Activated T-cell treated with anti-CD3 and anti-CD28 coated beads, Interleukin-2, amount 50 U/mL, for 72 hours (primary cell): ENCODE measurements around the gene RPS27. TPM values are rescaled to one million over a fixed set of nuclear protein-coding genes. Genes with fewer than 3 reads are reported as not detected.

Experiments used
- ATAC-seq, 2 donors: fragments of 150-1000 bp; cut with Tn5 transposase; replicated peaks in 1 of 2; 2 replicates each; pipeline ENCODE4 v1.10.0; 2021; ENCODE audit warnings: moderate library complexity in 2 of 2, mild to moderate bottlenecking in 1 of 2
- DNase-seq, 2 donors: peaks; one replicate each; pipeline ENCODE4 v3.0.0; 2021 to 2022; ENCODE audit warnings: mixed read lengths in 1 of 2
- H3K27ac Mint-ChIP-seq: one replicate; pipeline ENCODE4 v1.8.0; 2022; ENCODE audit warnings: mild to moderate bottlenecking, moderate library complexity, mixed read lengths
- H3K27me3 Mint-ChIP-seq: one replicate; pipeline ENCODE4 v1.8.0; 2022; ENCODE audit warnings: low read depth, mixed read lengths
- H3K36me3 Mint-ChIP-seq, 2 donors: one replicate each; pipeline ENCODE4 v1.8.0; 2022; ENCODE audit warnings: mixed read lengths in 2 of 2, mild to moderate bottlenecking in 1 of 2; ENCODE audit not compliant: insufficient read depth in 2 of 2
- H3K4me1 Mint-ChIP-seq: one replicate; pipeline ENCODE4 v1.8.0; 2022; ENCODE audit warnings: low read depth, mixed read lengths
- H3K4me3 Mint-ChIP-seq, 2 donors: one replicate each; pipeline ENCODE4 v1.8.0; 2022; ENCODE audit warnings: mild to moderate bottlenecking in 2 of 2, mixed read lengths in 2 of 2, moderate library complexity in 2 of 2
- H3K9me3 Mint-ChIP-seq, 2 donors: one replicate each; pipeline ENCODE4 v1.8.0; 2022; ENCODE audit warnings: mixed read lengths in 2 of 2
- total RNA-seq, 2 donors: library from RNA; stranded (reverse); gene quantifications; one replicate each; pipeline ENCODE4 v1.2.3, GENCODE V29; 2022

RPS27 gene
- 1,000 to 10,000 TPM; 1,821 to 1,822 TPM for total RNA-seq

DNA sequence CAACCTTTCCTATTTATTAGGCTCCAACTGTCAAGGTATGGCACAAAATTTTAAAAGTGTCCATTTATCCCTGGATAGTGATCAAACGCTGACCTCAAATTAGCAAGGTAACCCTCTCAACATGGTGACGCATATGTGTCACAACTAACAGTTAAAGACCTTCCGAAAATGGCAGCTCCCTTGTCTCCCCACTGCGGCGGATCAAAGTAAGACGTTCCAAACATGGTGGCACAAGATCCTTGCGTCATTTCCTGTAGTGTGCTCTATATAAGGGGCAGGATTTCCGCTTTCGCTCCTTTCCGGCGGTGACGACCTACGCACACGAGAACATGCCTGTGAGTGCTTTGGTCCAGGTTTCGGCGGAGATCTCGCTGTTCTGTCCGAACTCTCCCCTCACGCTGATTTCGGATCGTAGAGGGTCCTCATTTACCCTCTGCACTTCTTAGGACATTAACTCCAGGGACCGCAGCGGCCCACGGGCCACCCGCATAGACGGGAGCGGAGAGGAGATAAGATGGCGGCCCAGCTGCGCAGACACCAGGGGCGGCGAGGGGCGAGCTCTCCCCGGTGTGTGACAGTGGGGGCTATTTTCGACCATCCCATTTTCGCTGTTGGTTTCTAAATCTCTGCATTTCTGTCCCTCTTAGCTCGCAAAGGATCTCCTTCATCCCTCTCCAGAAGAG is at the start of gene RPS27:
RPS27 (plus strand) TSS at position 295 of the 683 bp plus-strand sequence; CDS start at position 330, 35 bp downstream.
- peaks cover 0 to 1% of the 10 kb centered on the region in 2 donors for H3K9me3 Mint-ChIP-seq
- DNase-seq (peak; percentile 90 to 92), ATAC-seq (peak; percentile 83 to 85)
- H3K36me3 Mint-ChIP-seq: peaks cover 26 to 46% of the 10 kb centered on the region in 2 donors
- H3K27ac Mint-ChIP-seq: peak within 1 kb of the TSS; percentile 99
- H3K4me3 Mint-ChIP-seq: peak within 1 kb of the TSS; percentile 90 to 100
- peaks cover 63% of the 10 kb centered on the region for H3K4me1 Mint-ChIP-seq
- H3K27me3 Mint-ChIP-seq: no peaks in the 10 kb centered on the region

DNA sequence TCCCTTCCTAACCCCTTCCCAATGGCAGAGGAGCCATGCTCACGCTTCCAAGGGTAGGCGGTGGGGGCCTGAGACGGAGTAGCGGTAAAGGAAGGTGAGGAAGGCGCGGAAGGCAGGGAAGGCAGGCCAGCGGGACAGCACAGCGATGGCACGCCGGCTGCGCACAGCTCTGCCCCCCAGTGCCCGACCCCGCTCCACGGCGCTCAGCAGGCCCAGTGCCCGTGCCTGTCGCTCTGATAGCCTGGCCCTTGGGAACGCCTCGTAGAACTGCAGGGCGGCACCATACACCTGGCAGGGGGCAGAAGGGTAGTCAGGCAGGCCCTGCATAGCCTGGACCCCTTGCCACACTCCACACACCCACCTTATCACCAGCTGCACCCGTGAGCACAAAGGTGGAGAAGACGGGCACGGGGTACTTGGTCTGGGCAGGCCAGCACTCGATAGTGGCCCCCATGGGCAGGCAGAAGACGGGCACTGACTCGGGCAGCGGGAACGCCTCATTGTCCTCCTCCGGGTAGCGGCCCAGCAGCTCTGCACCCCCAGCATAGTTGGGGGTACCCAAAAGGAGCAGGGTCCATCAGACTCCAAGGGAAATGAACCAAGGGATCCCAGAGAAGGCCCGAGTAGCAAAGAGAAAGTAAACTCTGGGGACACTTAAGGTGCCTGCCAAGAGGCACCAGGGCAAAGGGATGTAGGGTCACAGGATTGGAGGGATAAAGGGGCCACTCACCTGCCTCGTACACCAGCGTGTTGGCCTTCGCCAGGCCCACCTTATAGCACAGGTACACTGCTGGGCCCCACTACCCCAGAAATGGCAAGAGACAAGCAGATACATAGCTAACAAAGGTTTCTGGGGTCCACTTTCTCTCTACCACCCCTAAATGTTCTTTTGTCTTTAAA is 48.5 kb upstream of the RPS27 start:
- ATAC-seq (no peak), DNase-seq (no peak)
- H3K4me3 Mint-ChIP-seq: no peak overlapping the region
- no peaks in the 10 kb centered on the region for H3K27me3 Mint-ChIP-seq
- peaks cover 13 to 23% of the 10 kb centered on the region in 2 donors for H3K36me3 Mint-ChIP-seq
- H3K27ac Mint-ChIP-seq: peak overlapping the region; percentile 39
- H3K9me3 Mint-ChIP-seq: no peaks in the 10 kb centered on the region
- peaks cover 31% of the 10 kb centered on the region for H3K4me1 Mint-ChIP-seq

DNA sequence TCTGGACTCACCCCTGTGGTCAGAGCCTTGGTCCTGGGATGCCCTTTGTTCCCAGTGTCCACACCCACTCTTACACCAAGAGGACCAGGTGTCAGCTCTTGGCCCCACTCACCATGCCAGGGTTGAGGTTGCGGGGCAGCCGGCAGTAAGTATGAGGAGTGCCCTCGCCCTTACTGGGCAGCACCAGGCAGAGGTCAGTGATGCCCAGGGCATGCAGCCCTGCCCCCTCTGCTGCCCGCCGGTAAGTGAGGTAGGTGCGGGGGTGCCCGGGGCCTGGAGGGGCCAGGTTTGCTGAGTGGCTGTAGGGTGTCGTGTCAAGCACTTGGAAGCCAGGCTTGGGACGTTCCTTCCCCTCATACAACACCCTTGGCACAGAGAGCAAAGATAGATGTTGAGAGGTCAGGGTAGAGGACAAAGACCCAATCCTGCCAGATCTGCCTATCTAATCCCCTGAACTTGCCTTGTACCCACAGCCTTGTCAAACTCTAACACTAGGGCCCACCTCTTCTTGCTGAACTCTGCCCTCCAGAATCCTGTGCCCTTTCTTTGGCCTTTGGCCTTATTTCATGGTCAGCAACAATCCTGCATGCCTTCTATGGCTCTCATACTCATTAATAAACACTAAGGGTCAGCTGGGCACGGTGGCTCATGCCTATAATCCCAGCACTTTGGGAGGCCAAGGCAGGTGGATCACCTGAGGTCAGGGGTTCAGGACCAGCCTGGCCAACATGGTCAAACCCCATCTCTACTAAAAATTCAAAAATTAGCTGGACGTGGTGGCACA is 47.6 kb upstream of the RPS27 start:
- Mint-ChIP-seq H3K27me3 (no peaks in the 10 kb centered on the region), H3K4me1 (peaks cover 32% of the 10 kb centered on the region), H3K36me3 (peaks cover 13 to 14% of the 10 kb centered on the region in 2 donors), H3K27ac (peak overlapping the region; percentile 47), H3K9me3 (no peaks in the 10 kb centered on the region), H3K4me3 (no peak overlapping the region)
- ATAC-seq (no peak), DNase-seq (no peak)

DNA sequence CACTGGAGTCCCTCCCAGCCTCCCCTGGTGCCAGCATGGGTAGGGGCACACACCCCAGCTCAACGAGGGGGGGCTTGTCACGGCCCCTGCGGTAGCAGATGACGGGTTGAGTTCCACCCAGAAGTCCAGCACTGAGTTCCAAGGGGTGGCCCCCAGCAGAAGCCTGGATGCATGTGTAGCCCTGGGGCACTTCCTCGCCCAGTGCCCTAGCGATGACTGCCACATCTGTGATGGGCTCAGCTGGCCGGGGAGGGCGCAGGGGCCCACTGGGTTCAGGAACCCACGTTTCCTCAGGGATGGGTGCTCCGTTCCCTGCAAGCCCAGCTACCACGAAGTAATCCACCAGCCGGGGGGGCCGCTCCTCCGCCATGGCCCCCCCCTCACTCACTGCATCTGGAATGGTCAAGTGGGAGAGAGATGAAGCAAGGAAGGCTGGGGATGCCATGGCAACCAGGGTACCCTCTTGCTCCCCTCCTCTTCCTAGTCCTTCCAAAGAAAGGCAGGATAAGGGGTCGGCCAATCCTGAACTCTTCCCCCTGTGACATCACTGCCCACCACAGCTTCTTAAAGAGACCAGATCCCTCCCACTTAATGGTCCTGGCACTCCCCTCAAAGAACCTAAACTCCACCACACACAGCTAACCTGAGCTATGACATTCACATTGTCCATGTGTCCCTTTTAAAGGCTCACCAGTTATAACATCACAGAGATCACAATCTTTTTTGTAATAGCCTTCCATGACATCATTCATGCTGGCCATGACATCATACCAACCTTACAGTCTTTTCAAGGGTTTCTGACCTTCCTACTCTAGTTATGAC is 46.3 kb upstream of the RPS27 start:
- DNase-seq: no peak
- Mint-ChIP-seq H3K9me3 (no peaks in the 10 kb centered on the region), H3K36me3 (peaks cover 11 to 13% of the 10 kb centered on the region in 2 donors), H3K27me3 (no peaks in the 10 kb centered on the region), H3K27ac (peak overlapping the region; percentile 90), H3K4me1 (peaks cover 32% of the 10 kb centered on the region), H3K4me3 (peak overlapping the region; percentile 88 to 90)
- ATAC-seq: no peak

DNA sequence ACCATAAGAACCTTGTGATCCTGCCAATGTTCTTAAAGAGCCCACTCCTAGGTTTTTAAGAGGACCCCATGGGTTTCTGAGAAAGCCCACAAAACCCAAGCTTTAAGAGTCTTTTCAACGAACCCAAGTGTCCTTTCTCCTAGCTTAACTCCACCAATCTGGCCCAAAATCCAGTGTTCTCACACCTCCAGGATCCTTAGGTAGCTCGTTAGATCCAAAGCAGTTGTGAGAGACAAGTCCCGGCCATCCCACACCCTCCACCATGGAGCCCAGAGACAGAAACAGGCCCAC is 45.8 kb upstream of the RPS27 start:
- peak overlapping the region; percentile 88 to 90 for H3K4me3 Mint-ChIP-seq
- no peak for ATAC-seq
- peaks cover 32% of the 10 kb centered on the region for H3K4me1 Mint-ChIP-seq
- H3K27me3 Mint-ChIP-seq: no peaks in the 10 kb centered on the region
- no peak for DNase-seq
- H3K27ac Mint-ChIP-seq: peak overlapping the region; percentile 90
- H3K9me3 Mint-ChIP-seq: no peaks in the 10 kb centered on the region
- H3K36me3 Mint-ChIP-seq: peaks cover 10 to 13% of the 10 kb centered on the region in 2 donors

DNA sequence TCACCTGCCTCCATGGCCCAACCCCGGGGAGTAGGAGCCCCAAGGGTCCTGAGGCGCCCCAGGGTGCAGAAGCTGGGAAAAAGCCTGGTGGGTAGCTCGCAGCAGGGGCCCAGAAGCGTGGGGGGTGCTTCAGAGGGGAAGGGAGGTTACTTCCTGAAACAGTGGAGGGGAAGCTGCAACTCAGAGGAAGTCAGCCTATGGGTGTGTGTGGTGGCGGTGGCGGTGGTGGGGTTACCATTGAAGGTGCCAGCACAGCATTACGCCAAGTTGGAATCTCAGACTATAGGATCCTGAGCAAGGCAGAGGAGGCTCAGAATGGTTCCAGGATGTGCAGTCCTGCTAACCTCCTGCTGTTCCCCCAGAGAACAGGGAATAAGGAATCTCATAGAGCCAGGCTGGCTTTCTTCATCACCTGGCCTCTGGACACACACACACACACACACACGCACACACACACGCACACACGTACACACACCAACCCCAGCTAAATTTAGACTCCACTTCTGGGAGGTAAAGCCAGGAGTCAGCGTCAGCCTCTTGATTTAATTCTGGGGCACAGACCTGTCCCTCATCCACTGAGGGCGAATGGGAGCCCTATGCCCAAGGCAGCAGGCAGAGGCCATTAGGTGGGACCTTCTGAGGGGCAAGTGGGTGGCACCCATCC is 45.3 kb upstream of the RPS27 start:
- peak; percentile 80 to 82 for DNase-seq
- Mint-ChIP-seq H3K27ac (peak overlapping the region; percentile 90), H3K9me3 (no peaks in the 10 kb centered on the region), H3K36me3 (peaks cover 14 to 15% of the 10 kb centered on the region in 2 donors), H3K4me1 (peaks cover 32% of the 10 kb centered on the region), H3K4me3 (peak overlapping the region; percentile 88 to 90), H3K27me3 (no peaks in the 10 kb centered on the region)
- peak; percentile 63 to 69 for ATAC-seq

DNA sequence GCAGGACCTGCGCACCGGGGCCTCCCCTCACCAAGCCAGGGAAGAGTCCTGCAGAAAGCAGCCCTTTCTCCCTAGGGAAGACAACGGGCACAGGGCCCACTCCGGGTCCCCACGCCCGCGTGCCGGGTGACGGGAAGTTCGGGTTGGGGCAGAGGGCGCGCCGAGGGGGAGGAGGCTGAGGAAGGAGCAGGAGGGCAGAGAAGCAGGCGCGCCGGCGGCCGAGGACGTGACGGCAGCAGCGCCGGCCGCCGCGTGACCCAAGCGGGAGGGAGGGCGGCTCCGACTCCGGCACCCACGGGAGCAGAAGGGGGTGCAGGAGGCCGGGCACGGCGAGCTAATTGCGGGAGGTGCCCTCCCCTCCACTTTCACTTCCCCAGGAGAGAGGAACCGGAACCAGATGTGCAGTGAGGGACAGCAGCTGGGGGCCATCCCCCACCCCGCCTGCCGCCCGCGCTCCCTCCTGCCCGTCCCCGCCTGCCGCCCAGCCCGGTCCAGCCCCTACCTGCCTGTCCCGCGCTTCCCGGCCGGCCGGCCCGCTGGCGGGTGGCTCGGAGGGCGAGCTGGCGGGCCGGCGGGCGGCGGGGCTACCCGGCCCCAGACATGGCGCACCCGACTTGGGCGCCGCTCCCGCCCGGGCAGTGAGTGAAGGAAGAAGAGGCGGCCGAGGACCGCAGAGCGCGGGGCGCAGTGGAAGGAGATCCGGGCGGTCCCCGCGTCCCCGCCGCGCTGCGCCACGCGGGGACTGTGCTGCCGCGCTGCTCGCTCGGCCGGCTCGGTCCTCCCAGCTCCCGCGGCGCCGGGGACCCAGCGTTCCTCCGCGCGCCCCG is 44.6 kb upstream of the RPS27 start:
- no peaks in the 10 kb centered on the region for H3K9me3 Mint-ChIP-seq
- H3K4me1 Mint-ChIP-seq: peaks cover 32% of the 10 kb centered on the region
- peak overlapping the region; percentile 88 to 90 for H3K4me3 Mint-ChIP-seq
- peak overlapping the region; percentile 90 for H3K27ac Mint-ChIP-seq
- H3K27me3 Mint-ChIP-seq: no peaks in the 10 kb centered on the region
- H3K36me3 Mint-ChIP-seq: peaks cover 16 to 19% of the 10 kb centered on the region in 2 donors
- ATAC-seq (peak; percentile 61 to 64), DNase-seq (peak; percentile 74 to 76)

DNA sequence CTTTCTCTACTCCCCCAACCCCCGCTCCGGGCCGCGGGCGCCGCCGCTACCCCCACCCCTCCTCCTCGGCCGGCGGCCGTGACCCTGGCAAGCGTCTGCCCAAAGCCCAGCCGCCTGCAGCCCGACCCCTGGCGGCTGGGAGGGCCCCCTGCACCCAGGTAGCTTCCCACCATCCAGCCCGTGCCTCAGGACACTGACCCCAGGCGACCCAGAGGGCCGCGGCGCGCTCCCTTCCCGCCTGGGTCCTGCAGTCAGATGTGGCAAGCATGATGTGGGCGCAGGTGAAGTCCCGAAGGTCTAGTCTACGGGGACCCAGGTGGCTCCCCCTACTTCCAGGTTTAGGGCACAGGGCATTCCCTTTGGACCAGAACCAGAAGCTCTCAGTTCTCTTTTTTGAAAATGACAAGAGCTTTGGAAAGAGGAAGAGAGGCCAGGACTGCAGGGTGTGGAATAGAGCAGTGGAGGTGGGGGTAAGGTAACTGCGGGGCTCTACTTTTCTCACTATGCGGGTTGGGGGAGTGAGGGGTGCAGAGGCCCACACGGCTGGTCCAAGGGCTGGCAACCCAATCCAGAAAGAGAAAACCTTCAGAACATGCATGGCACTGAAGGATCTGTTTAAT is 43.8 kb upstream of the RPS27 start, which contains the start of gene DENND4B:
DENND4B (minus strand) TSS at position 97 of the 620 bp plus-strand sequence. CDS start 2,344 bp downstream, outside the sequence.
- DNase-seq (peak; percentile 83 to 87), ATAC-seq (peak; percentile 80 to 81)
- Mint-ChIP-seq H3K36me3 (peaks cover 16 to 17% of the 10 kb centered on the region in 2 donors), H3K9me3 (no peaks in the 10 kb centered on the region), H3K27me3 (no peaks in the 10 kb centered on the region), H3K4me1 (peaks cover 34% of the 10 kb centered on the region), H3K4me3 (peak within 1 kb of the TSS; percentile 88 to 90), H3K27ac (peak within 1 kb of the TSS; percentile 90)

DNA sequence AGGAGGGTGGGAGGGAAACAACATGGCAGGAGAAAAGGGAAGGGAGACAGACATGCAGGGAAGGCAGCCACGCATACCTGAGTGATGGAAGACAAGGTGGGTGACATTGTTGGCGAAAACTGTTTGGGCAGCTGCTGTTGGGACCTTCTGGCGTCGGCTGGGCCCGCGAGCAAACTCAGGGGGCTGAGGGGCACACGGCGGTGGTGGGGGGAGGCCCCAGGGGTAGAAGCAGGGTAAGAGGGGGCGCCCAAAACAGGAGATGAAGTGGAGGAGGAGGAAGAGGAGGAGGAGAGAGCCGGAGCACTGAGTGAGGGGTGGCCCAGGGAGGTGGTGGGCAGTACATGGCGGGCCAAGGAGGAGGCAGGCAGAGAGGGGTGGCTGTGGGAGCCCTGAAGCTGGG is 39.4 kb upstream of the RPS27 start:
- no peak for DNase-seq
- Mint-ChIP-seq H3K4me1 (peaks cover 30% of the 10 kb centered on the region), H3K36me3 (peaks cover 14 to 18% of the 10 kb centered on the region in 2 donors), H3K27me3 (no peaks in the 10 kb centered on the region), H3K4me3 (no peak overlapping the region), H3K27ac (no peak overlapping the region), H3K9me3 (no peaks in the 10 kb centered on the region)
- no peak for ATAC-seq

DNA sequence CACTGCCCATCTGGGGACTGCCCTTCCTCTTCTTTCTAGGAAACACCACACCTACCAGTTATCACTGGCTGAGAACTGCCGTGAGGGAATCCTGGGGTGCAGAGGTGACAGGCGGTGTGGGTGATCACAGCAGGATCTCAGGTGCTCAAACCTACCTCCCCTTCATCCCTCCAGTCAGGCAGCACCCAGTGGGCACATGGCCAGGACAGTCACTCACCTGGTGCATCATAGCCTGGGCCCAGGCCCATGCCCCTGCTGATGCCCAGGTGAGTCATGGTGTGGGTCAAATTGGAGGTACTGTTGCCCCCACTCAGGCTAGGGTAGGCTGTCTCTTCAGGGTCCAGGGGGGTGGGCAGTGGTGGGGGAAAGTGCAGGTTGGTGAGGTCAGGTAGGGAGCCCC is 38.8 kb upstream of the RPS27 start:
- Mint-ChIP-seq H3K27me3 (no peaks in the 10 kb centered on the region), H3K4me1 (peaks cover 33% of the 10 kb centered on the region), H3K9me3 (no peaks in the 10 kb centered on the region), H3K36me3 (peaks cover 14 to 17% of the 10 kb centered on the region in 2 donors), H3K27ac (peak overlapping the region; percentile 83), H3K4me3 (no peak overlapping the region)
- DNase-seq: no peak
- no peak for ATAC-seq

DNA sequence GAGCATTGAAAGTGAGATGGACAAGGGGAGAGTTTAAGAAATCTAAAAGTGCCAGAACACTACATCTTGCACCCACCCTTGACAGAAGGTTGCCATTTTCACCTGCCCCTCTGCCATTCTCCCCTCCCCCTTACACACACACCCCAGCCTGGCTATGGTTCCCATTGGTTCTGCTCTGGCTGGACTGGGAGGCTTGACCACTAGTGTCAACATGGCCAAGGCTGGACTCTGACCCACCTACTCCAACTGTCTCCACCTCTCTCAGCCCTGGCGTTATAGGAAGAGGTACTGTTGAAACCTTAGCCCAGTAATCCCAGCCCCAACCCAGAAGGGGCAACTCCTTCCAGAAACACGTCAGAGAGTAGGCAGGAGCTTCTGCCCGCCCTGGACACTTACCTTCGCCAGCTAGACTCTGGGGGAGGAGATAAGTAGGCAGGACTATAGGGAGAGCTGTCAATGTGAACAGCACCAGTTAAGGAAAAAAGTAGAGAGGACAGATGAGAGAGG is 36.6 kb upstream of the RPS27 start:
- Mint-ChIP-seq H3K27me3 (no peaks in the 10 kb centered on the region), H3K4me1 (peaks cover 38% of the 10 kb centered on the region), H3K9me3 (no peaks in the 10 kb centered on the region), H3K4me3 (peak overlapping the region; percentile 39 to 58), H3K27ac (peak overlapping the region; percentile 13), H3K36me3 (peaks cover 18 to 19% of the 10 kb centered on the region in 2 donors)
- DNase-seq: no peak
- ATAC-seq: no peak
